Jurkat, Clone E6-1 (cell line): ENCODE results near the gene TOB1.
A peak's percentile ranks its signal among the peaks of the same experiment; 100 is the strongest.

Source experiments
- DNase-seq: peaks from one replicate; pipeline ENCODE4 v3.0.0-alpha.2; 2011; ENCODE audit warnings: low read depth, low spot score
- H3K4me3 ChIP-seq: 2 replicates; pipeline ENCODE4 v1.5.1; 2011; ENCODE audit warnings: mild to moderate bottlenecking, low read length, control low read depth, moderate library complexity

The TOB1 gene

DNA sequence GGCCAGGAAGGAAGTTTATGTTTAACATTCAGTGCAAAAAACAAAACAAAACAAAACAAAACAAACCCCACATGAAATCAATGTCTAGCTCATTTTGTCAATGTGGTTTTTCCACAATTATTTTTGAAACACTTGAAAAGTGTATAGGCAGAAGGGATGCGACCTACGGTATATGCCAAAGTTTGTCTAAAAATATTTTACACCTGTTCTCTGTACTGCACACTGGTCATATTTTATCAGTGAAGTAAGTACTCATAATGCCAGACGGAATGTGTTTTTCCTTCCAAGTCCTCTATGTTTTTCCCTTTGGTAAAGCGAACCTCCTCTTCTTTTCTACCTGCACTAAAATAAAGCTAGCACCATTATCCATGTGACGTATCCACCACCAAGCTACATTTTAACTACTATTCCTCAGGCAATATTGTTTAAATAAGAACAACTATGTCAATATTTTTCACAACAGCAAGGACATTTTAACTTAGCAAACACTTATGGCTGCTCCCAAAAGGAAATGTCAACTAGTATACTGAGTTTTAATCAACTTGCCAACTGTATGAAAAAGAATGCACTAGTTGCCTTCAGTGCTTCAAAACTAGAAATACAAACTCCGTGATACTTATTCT is 10.3 kb downstream of the TOB1 start:
- no peak overlapping the region for H3K4me3 ChIP-seq
- no peak for DNase-seq

DNA sequence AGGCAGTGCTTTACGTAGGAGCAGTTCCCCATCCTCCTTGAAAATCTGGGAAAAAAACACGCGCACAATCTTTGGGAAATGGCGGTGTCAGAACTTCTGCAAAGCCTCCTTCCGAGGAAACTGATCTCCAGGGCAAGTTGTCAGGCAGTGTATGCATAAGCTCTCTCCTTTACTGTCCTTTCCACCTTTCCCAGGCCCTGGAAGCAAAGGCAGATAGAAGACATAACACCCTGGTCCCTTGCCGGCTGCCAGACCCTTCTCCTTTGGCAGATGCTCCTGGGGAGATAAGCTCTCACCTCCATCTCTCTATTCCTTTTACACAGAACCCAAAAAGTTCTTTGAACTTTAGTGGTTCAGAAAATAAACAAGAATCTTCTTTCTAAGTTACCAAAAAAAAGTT is 12.4 kb downstream of the TOB1 start:
- no peak overlapping the region for H3K4me3 ChIP-seq
- no peak for DNase-seq

DNA sequence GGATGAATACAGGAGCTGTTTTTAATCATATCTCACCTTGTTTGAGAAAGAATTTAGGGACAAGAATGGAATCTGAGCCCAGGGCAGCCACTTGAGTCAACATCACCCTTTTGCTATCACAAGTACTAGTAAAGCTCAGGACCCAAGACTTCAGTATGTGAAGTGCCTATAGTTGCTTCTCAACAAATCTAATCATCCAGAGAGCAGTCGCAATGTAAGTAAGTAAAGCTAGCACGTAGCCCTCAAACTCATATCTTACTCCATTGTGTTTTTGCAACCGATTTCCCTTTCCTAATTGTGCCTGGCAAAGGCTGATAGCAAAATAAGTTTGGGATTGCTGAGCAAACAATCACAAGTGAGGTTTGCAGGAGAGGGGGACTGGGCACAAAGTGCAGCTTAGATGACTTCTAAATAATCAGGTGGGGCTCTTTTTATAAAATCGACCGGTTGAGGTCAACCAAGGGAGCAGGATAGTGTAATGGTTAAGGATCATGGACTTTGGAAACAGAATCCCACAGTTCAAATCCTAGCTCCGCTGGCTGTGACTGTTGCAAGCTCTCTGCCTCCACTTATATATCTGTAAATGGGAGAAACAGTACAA is 13.0 kb downstream of the TOB1 start:
- no peak overlapping the region for H3K4me3 ChIP-seq
- no peak for DNase-seq

DNA sequence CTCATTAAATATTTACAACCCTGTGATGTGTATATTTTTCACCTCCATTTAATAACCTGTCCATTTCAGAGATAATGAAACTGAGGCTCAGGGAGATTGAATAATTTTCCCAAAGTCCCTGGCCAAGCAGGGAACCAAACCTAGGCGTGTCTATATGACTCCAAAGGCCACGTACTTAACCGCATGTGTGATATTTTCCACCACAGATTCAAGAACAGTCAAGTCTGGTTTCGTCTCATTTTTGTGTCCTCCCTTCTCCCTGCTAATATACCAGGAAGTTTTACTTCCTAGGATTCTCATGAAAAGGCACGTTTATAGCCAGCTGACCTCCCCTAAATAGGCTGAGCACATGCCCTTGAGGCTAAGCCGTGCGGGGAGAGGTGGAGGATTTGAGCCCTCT is 15.5 kb downstream of the TOB1 start:
- no peak overlapping the region for H3K4me3 ChIP-seq
- no peak for DNase-seq

DNA sequence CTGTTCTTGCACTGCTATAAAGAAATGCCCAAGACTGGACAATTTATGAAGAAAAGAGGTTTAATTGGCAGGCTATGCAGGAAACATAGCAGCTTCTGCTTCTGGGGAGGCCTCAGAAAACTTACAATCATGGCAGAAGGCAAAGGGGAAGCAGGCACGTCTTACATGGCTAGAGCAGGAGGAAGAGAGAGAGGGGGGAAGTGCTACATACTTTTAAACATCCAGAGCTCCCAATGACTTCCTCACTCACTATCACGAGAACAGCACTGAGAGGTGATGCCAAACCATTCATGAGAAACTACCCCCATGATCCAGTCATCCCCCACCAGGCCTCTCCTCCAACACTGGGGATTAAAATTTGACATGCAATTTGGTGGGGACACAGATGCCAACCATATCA is 17.4 kb downstream of the TOB1 start:
- H3K4me3 ChIP-seq = no peak overlapping the region
- no peak for DNase-seq

DNA sequence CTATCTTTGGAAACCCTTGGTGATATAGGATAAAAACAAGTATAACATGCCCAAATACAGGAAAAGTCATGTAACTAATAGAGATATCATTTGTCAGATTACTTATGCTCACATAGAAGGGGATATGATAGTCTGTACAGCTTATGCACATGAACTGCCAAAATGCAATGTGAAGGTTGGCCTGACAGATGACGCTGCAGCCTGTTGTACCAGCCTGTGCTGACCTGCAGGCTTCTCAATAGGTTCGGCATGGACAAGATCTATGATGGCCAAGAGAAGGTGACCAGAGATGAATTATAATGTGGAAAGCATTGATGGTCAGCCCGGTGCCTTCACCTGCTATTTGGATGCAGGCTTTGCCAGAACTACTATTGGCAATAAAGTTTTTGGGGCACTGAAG is 18.1 kb downstream of the TOB1 start:
- no peak overlapping the region for H3K4me3 ChIP-seq
- no peak for DNase-seq

DNA sequence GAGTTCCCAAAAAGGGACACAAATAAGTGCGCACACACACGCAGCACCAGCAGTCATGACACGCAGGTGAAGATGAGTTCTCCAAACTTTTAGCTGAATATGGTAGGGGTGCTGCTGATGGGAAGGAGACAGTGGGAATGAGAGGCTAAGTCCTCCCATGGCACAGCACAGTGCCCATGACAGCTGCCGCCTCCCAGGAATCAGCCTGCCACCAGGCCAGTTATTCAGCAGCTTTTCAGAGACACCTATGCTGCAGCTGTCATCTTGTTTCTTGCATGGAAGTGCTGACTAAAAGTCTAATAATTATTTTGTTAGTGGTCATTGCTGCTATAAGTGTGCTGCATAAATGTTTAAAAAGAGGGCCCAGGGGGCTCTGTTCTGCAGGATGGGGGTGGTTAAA is 18.6 kb downstream of the TOB1 start:
- DNase-seq = no peak
- H3K4me3 ChIP-seq = no peak overlapping the region

DNA sequence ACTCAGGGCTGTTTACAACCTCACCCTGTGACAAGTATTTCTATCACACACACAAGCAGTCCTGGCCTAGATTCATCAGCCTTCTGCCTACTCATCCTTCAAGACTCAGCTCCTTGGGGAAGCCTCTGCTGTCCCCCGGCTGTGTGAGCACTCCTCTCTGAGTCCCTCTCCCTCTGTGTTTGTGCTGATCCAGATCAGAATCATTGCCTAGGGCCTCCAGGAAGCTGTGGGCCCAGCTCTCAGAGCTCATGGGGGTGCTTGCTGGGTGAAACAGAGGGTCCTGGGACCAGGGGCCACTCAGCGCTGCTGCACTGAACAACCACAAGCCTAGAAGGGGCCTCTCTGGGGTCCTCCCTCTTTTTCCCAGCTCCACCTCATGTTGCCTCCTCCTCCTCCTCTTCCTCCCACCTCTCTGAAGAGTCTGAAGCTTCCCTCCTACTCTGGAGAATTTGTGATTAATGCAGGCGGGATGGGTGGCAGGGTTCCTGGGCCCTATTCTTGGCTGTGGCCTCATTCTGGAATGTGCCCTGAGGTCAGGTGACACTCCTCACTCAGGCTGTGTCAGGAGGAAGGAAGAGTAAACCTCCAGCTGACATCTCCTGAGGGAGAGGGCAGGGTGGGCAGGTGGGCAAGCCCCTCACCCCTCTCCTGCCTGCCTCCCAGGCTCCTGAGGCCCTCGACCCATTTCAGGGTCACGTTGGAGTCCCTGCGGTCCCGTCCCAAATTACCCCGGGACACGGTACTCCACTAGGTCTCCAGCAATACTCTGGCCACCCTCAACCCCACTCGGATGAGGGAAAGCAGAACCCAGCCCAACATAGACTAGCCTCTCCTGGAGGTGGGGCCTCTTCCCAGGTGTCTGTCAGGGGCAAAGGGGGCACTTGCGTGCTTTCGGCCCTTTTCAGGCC is 20.7 kb downstream of the TOB1 start:
- H3K4me3 ChIP-seq = no peak overlapping the region
- no peak for DNase-seq

DNA sequence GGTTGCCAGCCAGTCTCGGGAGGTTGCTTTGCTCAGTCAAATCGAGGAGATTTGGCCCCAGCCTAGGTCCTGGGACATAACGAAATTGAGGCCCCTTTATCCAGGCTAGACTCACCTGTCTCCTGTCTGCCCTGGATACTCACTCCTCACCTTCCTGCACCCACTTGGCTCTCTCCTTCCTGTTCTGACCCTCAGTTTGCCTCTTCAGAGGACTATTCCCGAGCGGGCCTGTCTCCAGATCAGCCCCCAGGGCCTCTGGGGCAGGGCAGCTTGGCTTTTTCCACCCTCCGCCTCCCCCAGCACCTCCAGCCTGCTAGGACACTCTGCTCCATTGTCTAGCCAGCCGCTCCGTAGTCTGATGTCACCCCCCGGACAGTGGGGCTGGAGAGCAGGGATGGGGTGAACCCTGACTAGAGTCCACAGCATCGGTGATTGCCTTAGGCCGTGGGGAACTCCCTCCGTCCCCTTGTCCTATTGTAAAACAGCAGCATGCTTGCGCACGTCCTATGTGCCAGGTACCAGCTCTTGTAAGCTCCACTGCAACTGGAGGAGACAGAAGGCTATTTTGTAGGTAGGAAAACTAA is 21.9 kb downstream of the TOB1 start:
- no peak overlapping the region for H3K4me3 ChIP-seq
- no peak for DNase-seq

DNA sequence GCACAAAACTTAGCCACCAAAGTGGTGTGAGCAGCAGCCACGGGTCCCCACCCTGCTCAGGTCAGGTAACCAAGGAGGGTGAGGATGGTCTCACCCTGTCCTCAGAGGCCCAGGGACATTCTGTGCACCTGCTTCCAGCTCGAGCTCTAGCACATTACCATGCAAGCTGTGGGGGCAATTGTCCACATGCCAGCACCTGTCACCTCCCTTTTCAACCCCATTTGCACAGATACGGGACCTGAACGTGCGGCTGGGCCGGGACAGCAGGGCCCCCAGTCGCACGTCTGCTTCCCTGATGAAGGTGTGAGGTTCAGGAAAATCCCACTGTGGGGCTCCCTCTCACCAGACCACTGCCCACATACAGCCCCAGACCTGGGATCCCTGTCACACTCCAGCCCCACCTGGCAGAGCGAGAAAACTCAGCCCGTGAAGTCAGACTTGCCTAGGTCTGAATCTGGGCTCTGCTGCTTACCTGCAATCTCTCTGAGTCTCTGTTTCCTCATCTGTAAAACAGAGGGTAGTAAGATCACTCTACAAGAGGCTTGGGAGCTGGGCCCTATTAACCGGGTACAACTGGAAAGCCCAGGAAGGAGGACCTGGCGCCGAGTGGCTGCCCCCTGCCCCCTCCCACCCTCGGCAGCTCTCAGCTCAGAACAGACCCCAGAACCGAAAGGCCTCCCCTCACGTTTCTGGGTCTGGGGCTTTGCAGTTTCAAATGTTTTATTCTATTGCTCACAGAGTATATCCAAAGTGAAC is 22.8 kb downstream of the TOB1 start:
- DNase-seq = no peak
- no peak overlapping the region for H3K4me3 ChIP-seq

DNA sequence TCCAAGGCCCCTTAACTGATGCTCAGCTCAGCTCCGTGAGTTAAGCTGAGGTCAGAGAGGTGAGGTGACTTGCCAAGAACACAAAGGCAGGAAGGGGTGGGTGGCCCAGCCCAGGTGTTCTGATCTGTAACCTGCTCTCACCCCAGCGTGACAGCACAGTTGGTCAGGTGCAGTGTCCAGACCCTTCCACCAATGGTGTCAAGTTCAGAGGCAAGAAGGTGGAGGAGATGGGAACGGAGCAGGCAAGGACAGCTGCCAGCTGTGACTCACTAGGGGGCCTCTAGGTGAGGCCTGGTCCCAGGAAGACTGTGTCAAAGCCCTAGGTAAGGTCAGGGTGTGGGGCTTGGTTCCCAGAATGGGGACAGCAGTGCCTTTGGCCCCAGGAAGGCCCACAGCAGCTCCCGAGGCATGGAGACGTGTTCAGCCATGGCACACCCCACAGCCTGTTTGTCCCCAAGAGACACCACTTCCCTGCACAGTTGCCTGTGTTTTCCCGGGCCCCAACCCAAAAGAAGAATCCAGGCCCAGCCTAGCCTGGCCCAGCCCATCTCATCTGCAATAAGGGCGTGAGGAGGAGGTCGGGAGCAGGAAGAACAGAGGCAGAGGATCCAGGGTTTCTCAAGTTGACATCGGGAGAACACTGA is 23.5 kb downstream of the TOB1 start:
- DNase-seq = no peak
- H3K4me3 ChIP-seq = no peak overlapping the region

DNA sequence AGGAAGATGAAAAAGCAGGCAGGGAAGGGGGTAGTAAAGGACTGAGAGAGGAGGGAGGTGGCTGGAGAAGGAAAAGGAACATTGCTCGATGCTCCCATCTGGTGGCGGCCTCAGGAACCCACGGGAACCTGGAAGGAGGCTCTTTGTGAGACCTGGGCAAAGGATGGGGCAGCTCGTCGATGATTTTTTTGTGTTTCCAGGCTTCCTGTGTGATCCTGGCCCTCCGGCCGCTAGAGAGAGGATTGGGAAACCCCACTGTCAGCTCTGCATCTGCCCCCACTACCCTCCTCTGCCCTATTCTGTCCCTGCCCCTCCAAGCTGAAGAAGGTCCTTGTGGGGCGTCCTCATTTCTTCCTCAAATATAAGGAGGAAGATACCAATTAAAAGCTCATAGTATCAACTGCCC is 24.2 kb downstream of the TOB1 start:
- peak; percentile 28 for DNase-seq
- no peak overlapping the region for H3K4me3 ChIP-seq

DNA sequence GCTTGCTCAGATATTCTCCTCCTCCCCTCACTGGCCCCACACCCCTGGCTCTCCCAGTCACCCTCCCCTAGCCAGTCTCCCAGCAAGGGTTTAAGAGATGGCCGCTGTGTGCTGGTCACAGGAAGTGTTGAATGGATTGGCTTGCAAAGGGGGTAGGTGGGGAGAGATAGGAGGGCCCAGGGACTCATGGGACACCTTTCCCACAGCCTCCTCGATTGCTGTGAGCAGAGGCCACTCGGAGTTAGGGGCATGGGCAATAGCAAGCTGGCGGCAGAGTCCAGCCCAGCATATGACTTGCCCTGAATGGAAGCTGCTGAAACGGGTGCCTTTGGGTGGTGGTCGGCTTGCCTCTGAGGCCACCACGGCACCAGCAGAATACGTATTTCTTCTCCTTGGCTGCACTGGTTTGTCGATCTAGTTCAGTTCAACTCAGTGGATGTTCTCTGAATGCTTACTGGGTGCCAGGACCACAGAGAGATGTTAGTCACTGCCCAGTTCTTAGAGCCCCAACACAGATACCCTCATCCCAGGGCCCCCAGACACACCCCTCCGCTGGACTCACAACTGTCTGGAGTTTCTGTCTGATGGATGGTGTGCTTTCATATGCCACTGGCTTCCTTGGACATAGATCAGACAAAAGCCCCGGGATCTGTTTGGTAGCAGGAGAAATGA is 24.7 kb downstream of the TOB1 start:
- H3K4me3 ChIP-seq = no peak overlapping the region
- no peak for DNase-seq

DNA sequence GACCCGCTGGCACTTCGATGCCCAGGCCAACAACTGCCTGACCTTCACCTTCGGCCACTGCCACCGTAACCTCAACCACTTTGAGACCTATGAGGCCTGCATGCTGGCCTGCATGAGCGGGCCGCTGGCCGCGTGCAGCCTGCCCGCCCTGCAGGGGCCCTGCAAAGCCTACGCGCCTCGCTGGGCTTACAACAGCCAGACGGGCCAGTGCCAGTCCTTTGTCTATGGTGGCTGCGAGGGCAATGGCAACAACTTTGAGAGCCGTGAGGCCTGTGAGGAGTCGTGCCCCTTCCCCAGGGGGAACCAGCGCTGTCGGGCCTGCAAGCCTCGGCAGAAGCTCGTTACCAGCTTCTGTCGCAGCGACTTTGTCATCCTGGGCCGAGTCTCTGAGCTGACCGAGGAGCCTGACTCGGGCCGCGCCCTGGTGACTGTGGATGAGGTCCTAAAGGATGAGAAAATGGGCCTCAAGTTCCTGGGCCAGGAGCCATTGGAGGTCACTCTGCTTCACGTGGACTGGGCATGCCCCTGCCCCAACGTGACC is 25.8 kb downstream of the TOB1 start:
- DNase-seq = no peak
- H3K4me3 ChIP-seq = no peak overlapping the region

DNA sequence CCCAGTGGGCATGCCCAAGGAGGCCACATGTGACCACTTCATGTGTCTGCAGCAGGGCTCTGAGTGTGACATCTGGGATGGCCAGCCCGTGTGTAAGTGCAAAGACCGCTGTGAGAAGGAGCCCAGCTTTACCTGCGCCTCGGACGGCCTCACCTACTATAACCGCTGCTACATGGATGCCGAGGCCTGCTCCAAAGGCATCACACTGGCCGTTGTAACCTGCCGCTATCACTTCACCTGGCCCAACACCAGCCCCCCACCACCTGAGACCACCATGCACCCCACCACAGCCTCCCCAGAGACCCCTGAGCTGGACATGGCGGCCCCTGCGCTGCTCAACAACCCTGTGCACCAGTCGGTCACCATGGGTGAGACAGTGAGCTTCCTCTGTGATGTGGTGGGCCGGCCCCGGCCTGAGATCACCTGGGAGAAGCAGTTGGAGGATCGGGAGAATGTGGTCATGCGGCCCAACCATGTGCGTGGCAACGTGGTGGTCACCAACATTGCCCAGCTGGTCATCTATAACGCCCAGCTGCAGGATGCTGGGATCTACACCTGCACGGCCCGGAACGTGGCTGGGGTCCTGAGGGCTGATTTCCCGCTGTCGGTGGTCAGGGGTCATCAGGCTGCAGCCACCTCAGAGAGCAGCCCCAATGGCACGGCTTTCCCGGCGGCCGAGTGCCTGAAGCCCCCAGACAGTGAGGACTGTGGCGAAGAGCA is 26.4 kb downstream of the TOB1 start:
- DNase-seq = no peak

DNA sequence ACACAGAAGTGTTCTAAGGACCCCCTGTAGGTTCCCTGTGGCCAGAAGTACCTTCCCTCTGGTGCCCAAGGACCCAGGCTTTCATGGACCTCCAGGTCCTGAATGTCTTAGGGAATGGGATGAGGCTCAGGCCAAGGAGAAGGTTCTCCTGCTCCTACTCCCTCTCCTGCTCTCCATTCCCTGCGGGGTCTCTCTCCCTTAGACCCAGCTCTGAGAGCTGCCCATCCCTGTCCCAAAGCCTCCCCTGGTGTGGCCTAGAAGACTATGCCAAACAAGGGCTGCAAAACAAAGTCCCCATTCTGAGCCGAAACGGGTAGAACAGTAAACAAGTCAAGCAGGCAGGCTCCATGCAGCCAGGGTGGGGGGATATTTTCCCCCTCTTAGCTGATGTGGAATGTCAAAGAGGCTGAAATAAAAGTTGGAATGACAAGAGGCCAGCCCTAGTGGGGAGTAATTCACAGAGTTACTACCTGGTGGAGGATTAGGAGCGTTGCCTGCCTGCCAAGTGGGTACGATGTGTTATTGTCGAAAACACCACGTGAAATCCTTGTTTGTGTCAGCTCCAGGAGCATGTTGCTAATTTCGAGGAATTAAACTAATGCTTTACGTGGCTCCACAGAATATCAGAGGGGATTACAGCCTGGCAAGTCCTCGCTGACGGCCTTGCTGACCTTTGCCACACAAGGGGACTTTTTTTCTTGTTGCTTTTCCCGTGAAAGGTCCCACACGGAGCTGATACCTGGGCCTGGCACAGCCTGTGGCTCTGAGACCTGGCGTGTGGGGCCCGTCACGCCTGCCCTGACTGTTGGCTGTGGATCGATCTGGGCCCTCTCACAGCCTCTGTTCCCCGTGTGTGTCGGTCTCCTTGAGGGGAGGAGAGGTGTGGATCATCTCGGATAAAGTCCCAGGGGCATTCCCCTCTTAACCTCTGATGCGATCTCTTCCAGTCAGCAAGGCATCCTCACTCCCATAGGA is 27.9 kb downstream of the TOB1 start:
- no peak overlapping the region for H3K4me3 ChIP-seq
- DNase-seq = no peak

More for the DNA sequence above, 26.4 kb downstream of the TOB1 start:
- no peak overlapping the region for H3K4me3 ChIP-seq
